Activated naive CD4-positive, alpha-beta T cell treated with anti-CD3 and anti-CD28 coated beads, Interleukin-2, amount 50 U/mL, for 24 hours (primary cell): ENCODE results near the gene ZNF19.

Experiments
- H3K27ac Mint-ChIP-seq: one replicate; pipeline ENCODE4 v1.8.0; 2021; ENCODE audit warnings: mild to moderate bottlenecking, mixed read lengths
- H3K27me3 Mint-ChIP-seq: one replicate; pipeline ENCODE4 v1.8.0; 2021; ENCODE audit warnings: mixed read lengths
- H3K36me3 Mint-ChIP-seq: one replicate; pipeline ENCODE4 v1.8.0; 2021; ENCODE audit warnings: mixed read lengths
- H3K4me1 Mint-ChIP-seq: one replicate; pipeline ENCODE4 v1.8.0; 2021; ENCODE audit warnings: mixed read lengths
- H3K4me3 Mint-ChIP-seq: one replicate; pipeline ENCODE4 v1.8.0; 2021; ENCODE audit warnings: mild to moderate bottlenecking, mixed read lengths
- H3K9me3 Mint-ChIP-seq: one replicate; pipeline ENCODE4 v1.8.0; 2021; ENCODE audit warnings: mixed read lengths

Gene ZNF19

DNA sequence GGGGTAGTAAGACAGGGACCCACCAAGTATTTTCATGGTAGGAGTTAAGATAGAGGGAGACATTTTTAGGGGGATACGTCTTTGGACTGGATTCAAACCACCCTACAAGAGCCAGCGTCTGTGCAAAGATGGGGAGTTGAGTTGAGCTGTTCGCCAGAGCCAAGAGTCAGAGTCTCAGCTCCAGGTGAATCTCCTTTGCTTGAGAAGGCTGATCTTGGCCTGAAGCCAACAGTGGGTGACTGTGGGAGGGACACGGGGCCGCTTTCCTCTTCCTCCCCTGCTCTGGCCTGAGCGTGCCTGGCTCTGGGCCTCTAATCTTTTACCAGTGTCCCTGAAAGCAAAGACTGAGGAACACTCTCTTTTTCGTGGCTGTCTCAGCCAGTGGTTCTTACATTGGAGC is 52.7 kb downstream of the ZNF19 start:
- H3K4me1 Mint-ChIP-seq = no peaks in the 10 kb centered on the region
- no peaks in the 10 kb centered on the region for H3K36me3 Mint-ChIP-seq
- H3K27ac Mint-ChIP-seq = no peak overlapping the region
- H3K9me3 Mint-ChIP-seq = no peaks in the 10 kb centered on the region
- peaks cover 14% of the 10 kb centered on the region for H3K27me3 Mint-ChIP-seq
- H3K4me3 Mint-ChIP-seq = no peak overlapping the region

DNA sequence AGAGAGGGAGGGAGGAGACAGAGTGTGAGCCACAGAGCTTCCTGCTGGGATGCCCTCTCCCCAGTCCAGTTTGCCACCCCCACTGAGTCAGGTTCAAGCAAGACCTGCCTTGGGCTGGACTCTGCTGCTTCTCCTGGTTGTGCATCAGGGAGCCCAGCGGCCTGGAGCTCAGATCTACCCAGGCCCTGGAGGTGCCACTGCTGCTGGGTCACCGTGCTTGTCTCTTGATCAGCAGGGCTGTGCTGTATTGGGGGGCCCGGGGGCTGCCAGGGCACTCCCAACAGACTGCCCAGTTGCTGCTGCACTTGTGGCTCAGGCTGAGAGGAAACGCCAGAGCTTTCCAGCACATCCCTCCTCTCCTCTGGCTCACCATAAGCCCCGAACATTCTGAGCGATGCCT is 56.2 kb downstream of the ZNF19 start:
- Mint-ChIP-seq H3K27ac (no peak overlapping the region), H3K4me3 (no peak overlapping the region), H3K9me3 (no peaks in the 10 kb centered on the region), H3K36me3 (no peaks in the 10 kb centered on the region), H3K27me3 (peaks cover 10% of the 10 kb centered on the region), H3K4me1 (no peaks in the 10 kb centered on the region)

GRCh38 chr16:71431991-71432390 is 57.1 kb downstream of the ZNF19 start:
- H3K27ac Mint-ChIP-seq = no peak overlapping the region
- H3K36me3 Mint-ChIP-seq = no peaks in the 10 kb centered on the region
- no peaks in the 10 kb centered on the region for H3K4me1 Mint-ChIP-seq
- no peaks in the 10 kb centered on the region for H3K9me3 Mint-ChIP-seq
- H3K27me3 Mint-ChIP-seq = peaks cover 11% of the 10 kb centered on the region
- H3K4me3 Mint-ChIP-seq = no peak overlapping the region

DNA sequence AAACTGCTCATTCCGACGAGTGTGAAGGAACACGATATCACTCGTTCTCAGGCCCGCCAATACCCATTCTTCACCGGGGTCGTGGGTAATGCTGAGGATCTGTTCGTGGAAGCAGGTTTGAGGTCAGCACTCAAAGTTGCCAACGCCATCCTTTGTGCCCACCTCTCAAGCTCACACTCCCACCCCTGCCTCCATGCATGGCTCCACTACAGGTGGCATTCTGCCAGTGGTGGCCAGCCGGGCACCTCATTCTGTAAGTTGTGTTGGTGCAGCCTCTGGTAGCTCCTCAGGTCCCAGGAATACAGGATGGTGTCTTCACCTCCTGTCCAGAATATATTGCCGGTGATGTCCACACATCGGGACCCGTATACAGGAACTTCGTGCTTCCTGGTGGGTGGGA is 57.9 kb downstream of the ZNF19 start:
- no peaks in the 10 kb centered on the region for H3K9me3 Mint-ChIP-seq
- no peak overlapping the region for H3K27ac Mint-ChIP-seq
- H3K36me3 Mint-ChIP-seq = no peaks in the 10 kb centered on the region
- H3K27me3 Mint-ChIP-seq = peaks cover 16% of the 10 kb centered on the region
- H3K4me3 Mint-ChIP-seq = no peak overlapping the region
- H3K4me1 Mint-ChIP-seq = no peaks in the 10 kb centered on the region

DNA sequence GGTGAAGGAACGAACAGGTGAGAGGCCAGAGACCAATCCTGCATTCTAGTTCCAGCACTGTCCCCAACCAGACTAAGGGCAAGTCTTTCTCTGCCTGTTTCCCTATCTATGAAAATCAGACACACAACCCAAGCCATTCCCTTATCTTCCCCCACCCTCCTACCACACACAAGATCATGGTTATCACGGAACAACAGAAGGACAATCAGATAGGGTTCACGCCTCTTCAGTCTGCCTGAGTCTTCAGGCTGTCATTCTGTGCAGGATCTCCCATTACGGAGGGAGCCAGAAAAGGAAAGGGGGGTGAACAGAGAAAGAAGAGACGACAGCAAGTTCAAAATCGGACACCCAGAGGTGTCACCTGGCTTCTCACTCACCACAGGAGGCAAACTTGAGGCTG is 58.4 kb downstream of the ZNF19 start:
- Mint-ChIP-seq H3K36me3 (no peaks in the 10 kb centered on the region), H3K27ac (no peak overlapping the region), H3K9me3 (no peaks in the 10 kb centered on the region), H3K4me1 (no peaks in the 10 kb centered on the region), H3K4me3 (no peak overlapping the region), H3K27me3 (peaks cover 16% of the 10 kb centered on the region)

GRCh38 chr16:71429581-71429980 is 59.5 kb downstream of the ZNF19 start:
- Mint-ChIP-seq H3K27me3 (peaks cover 23% of the 10 kb centered on the region), H3K4me3 (no peak overlapping the region), H3K36me3 (no peaks in the 10 kb centered on the region), H3K4me1 (no peaks in the 10 kb centered on the region), H3K27ac (no peak overlapping the region), H3K9me3 (no peaks in the 10 kb centered on the region)

DNA sequence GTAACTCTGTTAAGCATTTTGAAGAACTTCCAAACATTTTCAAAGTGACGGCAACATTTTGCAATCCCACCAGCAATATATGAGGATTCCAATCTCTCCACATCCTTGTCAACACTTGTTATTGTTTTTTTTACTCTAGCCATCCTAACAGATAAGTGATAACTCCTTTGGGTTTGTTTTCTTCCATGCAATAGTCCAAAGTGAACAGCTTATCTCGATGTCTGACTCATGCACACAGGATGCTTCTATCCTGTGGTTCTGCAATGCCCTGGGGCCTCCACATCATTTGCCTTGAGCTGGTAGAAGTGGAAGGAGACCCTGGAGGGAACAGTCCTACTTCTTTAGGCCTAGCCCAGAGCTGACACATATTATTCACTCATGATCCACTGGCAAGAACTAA is 60.2 kb downstream of the ZNF19 start:
- Mint-ChIP-seq H3K27me3 (peaks cover 28% of the 10 kb centered on the region), H3K9me3 (no peaks in the 10 kb centered on the region), H3K36me3 (no peaks in the 10 kb centered on the region), H3K4me3 (no peak overlapping the region), H3K4me1 (no peaks in the 10 kb centered on the region), H3K27ac (no peak overlapping the region)

DNA sequence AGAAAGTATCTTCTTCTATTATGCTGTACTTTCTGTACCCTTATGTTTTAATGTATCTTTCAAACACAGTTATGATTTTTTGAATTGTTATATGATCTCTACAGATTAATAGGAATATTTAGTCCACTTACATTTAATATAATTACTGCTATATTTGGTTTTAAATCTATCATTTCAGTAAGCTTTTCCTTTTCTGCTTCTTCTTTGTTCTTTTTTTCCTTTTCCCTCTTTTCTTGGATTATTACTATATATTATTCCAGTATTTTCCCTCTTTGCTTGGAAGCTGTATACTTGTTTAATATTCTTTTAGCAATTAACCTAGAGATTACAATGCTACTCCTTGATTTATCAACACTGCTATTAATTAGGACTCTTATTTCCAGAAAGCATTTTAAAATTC is 60.7 kb downstream of the ZNF19 start:
- no peak overlapping the region for H3K27ac Mint-ChIP-seq
- H3K27me3 Mint-ChIP-seq = peaks cover 28% of the 10 kb centered on the region
- no peak overlapping the region for H3K4me3 Mint-ChIP-seq
- H3K36me3 Mint-ChIP-seq = no peaks in the 10 kb centered on the region
- H3K9me3 Mint-ChIP-seq = no peaks in the 10 kb centered on the region
- no peaks in the 10 kb centered on the region for H3K4me1 Mint-ChIP-seq

DNA sequence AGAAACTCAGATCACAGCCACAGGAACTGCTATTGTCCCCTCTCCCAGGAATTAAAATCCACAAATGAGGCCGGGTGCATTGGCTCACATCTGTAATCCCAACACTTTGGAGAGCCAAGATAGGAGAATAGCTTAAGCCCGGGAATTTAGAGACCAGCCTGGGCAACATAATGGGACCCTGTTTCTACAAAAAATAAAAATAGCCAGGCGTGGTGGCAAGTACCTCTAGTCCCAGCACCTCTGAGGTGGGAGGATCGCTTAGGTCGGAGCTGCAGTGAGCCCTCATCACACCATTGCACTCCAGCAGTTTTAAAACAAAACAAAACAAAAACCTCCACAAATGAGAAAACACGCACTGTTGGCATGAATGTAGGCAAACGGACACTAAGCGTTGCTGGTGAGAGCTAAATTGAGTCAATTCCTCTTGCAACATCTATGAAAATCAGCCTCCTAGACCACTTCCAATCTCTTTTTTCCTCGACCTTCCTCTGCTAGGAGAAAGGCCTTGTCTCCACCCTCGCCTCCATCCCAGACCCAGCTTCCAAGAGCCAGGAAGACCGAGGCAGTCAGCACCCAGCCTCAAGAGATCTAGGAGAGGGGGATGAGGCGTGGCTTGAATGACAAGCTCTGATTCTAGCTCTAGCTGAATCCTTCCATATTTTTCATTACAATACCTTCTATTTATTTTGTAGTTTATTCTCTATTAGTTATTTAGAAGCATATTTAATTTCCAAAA is 62.1 kb downstream of the ZNF19 start:
- peaks cover 28% of the 10 kb centered on the region for H3K27me3 Mint-ChIP-seq

DNA sequence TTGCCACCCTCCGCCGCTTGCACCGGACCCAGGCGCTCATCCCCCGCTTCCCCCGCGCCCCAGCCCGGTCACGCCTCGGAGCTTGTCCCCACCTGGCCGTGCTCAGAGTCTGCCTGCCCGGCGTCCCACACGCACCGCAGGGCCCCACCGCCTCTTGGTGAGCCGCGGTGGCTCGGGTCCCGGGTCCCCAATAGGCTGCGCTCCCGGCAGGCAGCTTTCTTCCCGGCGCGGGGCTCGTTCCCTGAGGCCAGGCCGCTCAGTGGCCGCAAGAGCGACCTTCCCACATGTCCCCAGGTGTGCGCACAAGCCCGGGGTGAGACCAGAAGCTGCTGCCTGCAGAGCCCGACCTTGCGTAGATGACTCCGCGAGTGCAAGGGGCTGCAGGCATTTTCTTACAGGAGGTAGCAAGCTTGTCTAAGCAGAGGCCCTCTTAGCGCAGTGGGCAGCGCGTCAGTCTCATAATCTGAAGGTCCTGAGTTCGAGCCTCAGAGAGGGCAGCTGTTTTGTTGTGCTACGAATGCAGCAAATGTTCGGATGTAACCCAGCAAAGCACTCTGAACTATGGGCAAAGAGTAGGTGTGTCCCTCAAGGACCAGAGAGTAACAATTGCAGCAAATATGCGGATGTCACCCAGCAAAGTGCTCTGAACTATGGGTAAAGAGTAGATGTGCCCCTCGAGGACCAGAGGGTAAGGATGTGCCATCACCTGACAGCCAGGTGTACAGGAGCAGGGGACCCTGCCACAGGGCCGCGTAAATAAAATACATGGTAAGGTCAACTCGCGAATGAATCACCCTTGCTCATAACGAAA is 62.9 kb downstream of the ZNF19 start:
- no peak overlapping the region for H3K27ac Mint-ChIP-seq
- H3K36me3 Mint-ChIP-seq = no peaks in the 10 kb centered on the region
- no peak overlapping the region for H3K4me3 Mint-ChIP-seq
- H3K9me3 Mint-ChIP-seq = no peaks in the 10 kb centered on the region
- H3K27me3 Mint-ChIP-seq = peaks cover 30% of the 10 kb centered on the region
- no peaks in the 10 kb centered on the region for H3K4me1 Mint-ChIP-seq

More for the DNA sequence above, 62.1 kb downstream of the ZNF19 start:
- Mint-ChIP-seq H3K9me3 (no peaks in the 10 kb centered on the region), H3K4me3 (no peak overlapping the region), H3K4me1 (no peaks in the 10 kb centered on the region), H3K36me3 (no peaks in the 10 kb centered on the region), H3K27ac (no peak overlapping the region)

DNA sequence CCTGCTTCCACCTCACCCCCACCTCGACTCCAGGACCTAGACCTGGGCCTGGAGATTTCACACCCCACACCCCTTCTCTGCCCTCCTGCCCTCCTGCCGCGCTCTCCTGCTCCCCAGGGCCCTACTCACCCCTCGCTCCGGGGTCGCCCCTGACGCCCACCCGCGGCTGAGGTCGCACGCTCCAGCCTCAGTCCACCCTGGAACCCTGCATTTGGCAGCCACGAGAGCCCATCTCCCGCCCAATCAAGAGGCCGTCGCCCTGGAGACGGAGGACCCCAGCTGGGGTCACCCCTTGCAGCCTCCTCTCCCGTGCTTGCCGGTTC is 63.4 kb downstream of the ZNF19 start:
- Mint-ChIP-seq H3K36me3 (no peaks in the 10 kb centered on the region), H3K9me3 (no peaks in the 10 kb centered on the region), H3K4me1 (no peaks in the 10 kb centered on the region), H3K27ac (no peak overlapping the region), H3K4me3 (no peak overlapping the region), H3K27me3 (peaks cover 31% of the 10 kb centered on the region)

GRCh38 chr16:71424626-71425025 is 64.5 kb downstream of the ZNF19 start:
- Mint-ChIP-seq H3K27ac (no peak overlapping the region), H3K4me1 (no peaks in the 10 kb centered on the region), H3K36me3 (no peaks in the 10 kb centered on the region), H3K9me3 (no peaks in the 10 kb centered on the region), H3K27me3 (peaks cover 31% of the 10 kb centered on the region), H3K4me3 (no peak overlapping the region)

DNA sequence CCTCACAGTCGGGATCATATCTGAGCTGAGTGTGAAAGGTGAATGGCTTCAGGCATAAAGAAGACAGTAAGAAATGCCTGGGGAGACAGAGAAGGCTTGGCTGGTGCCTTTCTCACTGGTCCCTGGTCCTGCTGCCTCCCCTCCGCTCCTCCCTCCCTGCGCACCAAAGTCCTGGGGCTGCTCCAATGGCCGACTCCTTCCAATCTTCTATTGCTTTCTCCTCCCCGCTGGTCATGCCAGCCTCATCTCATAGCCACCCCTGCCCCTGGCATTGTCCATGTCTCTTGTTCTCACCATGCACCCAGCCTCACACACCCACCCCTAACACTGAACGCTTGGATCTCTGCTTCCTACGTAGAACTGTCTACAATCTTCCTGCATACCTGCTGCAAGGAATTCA is 65.3 kb downstream of the ZNF19 start:
- Mint-ChIP-seq H3K27ac (no peak overlapping the region), H3K36me3 (no peaks in the 10 kb centered on the region), H3K4me3 (no peak overlapping the region), H3K27me3 (peaks cover 31% of the 10 kb centered on the region), H3K9me3 (no peaks in the 10 kb centered on the region), H3K4me1 (no peaks in the 10 kb centered on the region)
